HG03460 (cell line): ENCODE measurements around the gene AHSG.
"Not testable (repeated sequence)": the region's sequence is repeated elsewhere in the genome, so short reads cannot be mapped to it uniquely, and the experiment has no call there.

ENCODE experiments used
- ATAC-seq: cut with Tn5 transposase; IDR thresholded peaks from one replicate; pipeline ENCODE4 v1.9.1; 2021; ENCODE audit not compliant: unreplicated experiment

AHSG gene, protein sequence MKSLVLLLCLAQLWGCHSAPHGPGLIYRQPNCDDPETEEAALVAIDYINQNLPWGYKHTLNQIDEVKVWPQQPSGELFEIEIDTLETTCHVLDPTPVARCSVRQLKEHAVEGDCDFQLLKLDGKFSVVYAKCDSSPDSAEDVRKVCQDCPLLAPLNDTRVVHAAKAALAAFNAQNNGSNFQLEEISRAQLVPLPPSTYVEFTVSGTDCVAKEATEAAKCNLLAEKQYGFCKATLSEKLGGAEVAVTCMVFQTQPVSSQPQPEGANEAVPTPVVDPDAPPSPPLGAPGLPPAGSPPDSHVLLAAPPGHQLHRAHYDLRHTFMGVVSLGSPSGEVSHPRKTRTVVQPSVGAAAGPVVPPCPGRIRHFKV

DNA sequence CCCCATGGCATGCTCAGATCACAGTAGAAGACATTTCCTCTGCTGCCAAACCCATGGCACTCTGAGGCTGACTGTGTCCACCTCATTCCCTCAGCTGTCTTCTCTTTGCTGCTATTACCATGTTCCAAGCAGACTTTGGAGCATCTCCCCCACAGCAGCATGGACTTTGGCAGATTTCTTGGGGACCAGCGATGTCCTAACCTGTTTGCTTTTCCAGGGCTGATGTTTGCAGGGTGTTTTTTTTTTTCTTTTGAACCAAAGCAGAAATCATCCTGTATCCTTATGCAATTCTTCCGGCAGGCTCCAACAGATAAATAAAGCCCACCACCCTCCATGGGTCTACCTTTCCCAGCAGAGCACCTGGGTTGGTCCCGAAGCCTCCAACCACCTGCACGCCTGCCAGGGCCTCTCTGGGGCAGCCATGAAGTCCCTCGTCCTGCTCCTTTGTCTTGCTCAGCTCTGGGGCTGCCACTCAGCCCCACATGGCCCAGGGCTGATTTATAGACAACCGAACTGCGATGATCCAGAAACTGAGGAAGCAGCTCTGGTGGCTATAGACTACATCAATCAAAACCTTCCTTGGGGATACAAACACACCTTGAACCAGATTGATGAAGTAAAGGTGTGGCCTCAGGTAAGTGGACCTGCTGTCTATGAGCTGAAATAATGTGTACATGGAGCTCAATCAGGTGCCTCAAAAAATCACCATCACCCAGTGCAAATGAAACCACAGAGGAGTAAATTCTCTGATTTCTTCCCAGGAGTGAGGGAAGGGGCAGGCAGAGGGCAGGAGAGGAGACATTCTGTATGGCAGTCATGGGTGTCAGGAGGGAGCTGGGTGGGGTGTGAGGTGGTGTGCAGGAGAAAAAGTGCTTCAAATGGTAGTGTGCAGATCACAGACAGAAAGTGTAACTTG, at the start of gene AHSG:
Gene AHSG (plus strand): TSS at position 340 of the 916 bp plus-strand sequence. CDS start 82 bp downstream, at position 422.
- no peak for ATAC-seq

DNA sequence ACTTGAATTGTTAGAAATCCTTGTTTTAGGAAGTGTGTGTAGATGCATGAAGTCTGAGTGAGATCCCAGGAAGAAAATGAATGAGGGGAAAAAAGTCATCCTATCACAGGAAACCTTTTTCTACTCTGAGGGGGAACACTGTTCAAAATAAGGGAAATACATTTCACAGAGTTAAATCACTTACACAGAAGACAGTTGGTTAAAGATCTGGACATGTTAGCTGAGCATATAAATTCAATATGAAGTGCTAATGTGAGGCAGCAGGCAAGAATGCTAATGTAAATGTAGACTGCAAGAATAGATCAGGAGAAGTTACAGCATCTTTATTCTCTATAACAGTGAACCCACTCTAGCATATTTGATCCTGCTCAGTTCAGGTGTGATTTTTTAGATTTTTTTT, 48.3 kb upstream of the AHSG start:
- no peak for ATAC-seq

DNA sequence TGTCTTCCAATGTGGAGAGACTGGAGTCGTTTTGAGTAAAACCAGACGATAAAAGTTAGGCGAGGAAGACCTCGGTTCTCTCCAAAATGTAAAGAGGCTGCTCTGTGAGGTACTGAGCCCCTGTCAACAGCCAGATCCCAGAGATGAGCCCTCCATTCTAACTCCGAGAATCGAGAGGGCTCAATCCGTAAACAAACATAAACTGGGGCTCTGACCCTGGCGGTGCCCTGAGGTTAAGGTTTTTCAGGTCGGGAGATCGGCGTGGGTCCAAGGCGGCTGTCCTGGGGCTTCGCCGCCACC, 46.1 kb upstream of the AHSG start:
- ATAC-seq = no peak

- ATAC-seq = peak; percentile 45
Measured at GRCh38 chr3:186567072-186567921, 45.6 kb upstream of the AHSG start, which contains the start of gene TBCCD1. Gene TBCCD1, minus strand, starts transcription at chr3:186567339. Its CDS starts 3,010 bp downstream, at chr3:186564329.

- ATAC-seq = not testable (repeated sequence)
Measured at GRCh38 chr3:186569361-186569760, 43.5 kb upstream of the AHSG start.

- no peak for ATAC-seq
Measured at GRCh38 chr3:186569779-186570095, 43.1 kb upstream of the AHSG start.

- ATAC-seq = peak; percentile 89
Measured at GRCh38 chr3:186570096-186570940, 42.5 kb upstream of the AHSG start, which contains the start of gene DNAJB11. Gene DNAJB11, plus strand, starts transcription at chr3:186570720. Its CDS starts 178 bp downstream, at chr3:186570898.

GRCh38 chr3:186570941-186571643, 41.8 kb upstream of the AHSG start:
- ATAC-seq = no peak

DNA sequence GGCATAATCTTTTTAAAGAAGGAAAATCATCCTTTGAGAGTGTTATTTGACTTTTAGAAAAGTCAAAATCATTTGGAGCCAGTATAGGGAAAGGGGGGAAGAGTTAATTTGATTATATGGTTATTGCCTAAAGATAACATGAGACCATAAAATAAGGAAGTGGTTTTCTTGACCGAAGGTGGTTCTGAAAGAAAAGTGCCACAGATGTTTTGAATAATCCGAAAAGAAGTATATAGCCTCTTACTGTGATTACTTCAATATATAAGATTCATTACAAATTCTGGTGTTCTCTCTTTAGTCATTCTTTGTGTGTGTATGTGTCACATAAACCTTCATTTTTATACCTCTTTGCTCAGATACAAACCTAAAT, 41.2 kb upstream of the AHSG start:
- no peak for ATAC-seq

DNA sequence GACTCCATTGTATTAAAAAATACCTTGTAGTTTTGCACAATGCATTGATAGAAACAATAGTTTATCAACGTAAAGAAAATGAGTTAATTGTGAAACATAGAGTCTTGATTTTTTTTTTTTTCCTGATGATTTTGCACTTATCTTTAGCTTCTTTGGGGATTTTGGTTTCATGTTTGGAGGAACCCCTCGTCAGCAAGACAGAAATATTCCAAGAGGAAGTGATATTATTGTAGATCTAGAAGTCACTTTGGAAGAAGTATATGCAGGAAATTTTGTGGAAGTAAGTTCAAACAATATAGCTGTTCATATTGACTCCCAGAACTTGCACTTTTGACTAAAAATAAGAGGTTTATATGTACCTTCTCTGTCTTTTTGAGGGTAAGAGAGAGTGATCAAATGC, 35.3 kb upstream of the AHSG start:
- ATAC-seq = no peak

- ATAC-seq = no peak
Measured at GRCh38 chr3:186580785-186581184, 32.1 kb upstream of the AHSG start.

DNA sequence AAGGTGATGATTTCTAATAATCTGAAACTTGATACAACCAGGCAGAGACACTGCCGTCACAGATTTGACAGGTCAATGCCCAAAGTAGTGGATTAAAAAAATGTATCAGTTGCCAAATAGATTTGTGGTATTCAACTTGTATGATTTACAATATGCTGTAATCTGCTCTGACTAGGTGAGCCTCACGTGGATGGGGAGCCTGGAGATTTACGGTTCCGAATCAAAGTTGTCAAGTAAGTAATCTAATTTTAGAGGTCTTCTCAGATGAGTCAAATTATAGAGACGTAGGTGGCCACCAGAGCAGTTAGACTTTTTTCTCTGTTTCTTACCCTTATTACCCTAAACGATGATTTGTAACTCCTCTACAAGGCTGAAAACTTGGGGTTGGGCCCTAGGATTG, 30.3 kb upstream of the AHSG start:
- no peak for ATAC-seq

- no peak for ATAC-seq
Measured at GRCh38 chr3:186583831-186584230, 29.0 kb upstream of the AHSG start.

- not testable (repeated sequence) for ATAC-seq
Measured at GRCh38 chr3:186586245-186586644, 26.6 kb upstream of the AHSG start.

DNA sequence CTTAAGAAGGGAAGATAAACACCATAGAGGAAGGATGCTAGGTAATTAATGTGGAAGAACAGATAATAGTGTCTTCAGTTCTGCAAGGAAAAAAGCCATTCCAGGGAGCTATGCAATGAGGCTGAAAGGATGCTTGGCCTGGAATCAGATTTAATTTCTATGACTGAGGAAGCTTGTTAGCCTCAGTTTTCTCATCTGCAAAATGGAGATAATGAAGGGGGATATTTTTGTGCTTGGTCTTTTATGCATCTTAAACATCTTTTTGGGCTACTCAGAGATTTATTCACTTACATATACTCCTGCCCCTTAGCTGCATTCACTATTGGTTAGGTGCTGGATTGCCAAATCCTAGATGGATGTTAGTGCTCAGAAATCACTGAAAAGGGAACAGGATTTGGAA, 25.7 kb upstream of the AHSG start:
- no peak for ATAC-seq

- ATAC-seq = no peak
Measured at GRCh38 chr3:186588632-186589031, 24.2 kb upstream of the AHSG start.

DNA sequence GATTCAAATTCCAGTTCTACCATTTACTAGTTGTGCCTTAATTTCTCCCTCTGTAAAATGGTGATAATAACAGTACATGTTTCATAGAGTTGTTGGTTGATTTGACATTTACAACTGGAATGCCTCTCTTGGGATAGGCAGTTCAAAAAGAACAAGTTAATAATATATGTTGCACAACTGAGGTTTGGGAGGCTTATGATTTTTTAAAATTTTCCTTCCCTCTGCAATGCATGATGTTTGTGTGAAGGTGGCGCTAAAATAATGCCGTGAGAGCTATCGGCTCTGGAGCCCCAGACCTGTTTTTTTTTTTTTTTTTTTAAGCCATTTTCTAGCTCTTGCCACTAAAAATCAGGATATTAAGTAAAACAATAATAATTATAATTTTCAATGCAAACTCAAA, 23.7 kb upstream of the AHSG start:
- no peak for ATAC-seq

GRCh38 chr3:186589856-186590579, 22.8 kb upstream of the AHSG start:
- no peak for ATAC-seq
